Gastrocnemius medialis (tissue), 4 donors: ENCODE data around the gene DMRTC1B.
"Not testable (repeated sequence)": the region's sequence is repeated elsewhere in the genome, so short reads cannot be mapped to it uniquely, and the experiment has no call there.

Source experiments
- POLR2A ChIP-seq, 2 donors: fragments of 450-650 bp; IDR thresholded peaks; one replicate each; pipeline ENCODE4 v1.6.1; 2017; ENCODE audit warnings: antibody characterized with exemption in 2 of 2, mild to moderate bottlenecking in 2 of 2, moderate library complexity in 2 of 2
- TF ChIP-seq, protein P1 (sequence below), 5 experiments: fragments of 450-650 bp in 3 of 5; fragments of 200-600 bp in 2 of 5; sonication (generic) in 2 of 5; IDR thresholded peaks in 4 of 5; conservative IDR thresholded peaks in 1 of 5; 1 replicate in 4 of 5; 2 replicates in 1 of 5; pipeline ENCODE4 v1.5.1; 2016 to 2019; ENCODE audit warnings: antibody characterized with exemption in 5 of 5, mild to moderate bottlenecking in 3 of 5, moderate library complexity in 3 of 5

DNA sequence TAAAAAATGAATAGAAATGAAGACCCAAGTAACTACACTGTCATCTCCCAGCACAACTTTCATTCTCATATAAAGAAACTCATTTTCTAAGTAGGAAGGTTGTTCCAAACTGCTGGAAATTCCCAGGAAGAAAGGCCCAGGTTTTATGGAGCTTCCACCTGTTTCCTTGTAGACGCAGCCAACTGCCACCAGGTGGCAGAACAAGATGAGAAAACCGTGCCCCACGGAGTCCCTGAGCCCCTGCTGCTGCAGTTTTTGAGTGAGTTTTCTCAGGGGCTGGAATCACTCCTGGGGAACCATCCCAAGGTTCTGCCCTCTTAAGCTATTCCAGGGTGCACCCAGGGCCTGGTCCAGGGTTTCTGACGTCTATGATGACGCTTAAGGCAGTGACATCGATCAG is 7.3 kb downstream of the DMRTC1B start:
- not testable (repeated sequence) for TF ChIP-seq POLR2A (IDR thresholded peaks at IDR 0.05)
- TF ChIP-seq, protein P1, sequence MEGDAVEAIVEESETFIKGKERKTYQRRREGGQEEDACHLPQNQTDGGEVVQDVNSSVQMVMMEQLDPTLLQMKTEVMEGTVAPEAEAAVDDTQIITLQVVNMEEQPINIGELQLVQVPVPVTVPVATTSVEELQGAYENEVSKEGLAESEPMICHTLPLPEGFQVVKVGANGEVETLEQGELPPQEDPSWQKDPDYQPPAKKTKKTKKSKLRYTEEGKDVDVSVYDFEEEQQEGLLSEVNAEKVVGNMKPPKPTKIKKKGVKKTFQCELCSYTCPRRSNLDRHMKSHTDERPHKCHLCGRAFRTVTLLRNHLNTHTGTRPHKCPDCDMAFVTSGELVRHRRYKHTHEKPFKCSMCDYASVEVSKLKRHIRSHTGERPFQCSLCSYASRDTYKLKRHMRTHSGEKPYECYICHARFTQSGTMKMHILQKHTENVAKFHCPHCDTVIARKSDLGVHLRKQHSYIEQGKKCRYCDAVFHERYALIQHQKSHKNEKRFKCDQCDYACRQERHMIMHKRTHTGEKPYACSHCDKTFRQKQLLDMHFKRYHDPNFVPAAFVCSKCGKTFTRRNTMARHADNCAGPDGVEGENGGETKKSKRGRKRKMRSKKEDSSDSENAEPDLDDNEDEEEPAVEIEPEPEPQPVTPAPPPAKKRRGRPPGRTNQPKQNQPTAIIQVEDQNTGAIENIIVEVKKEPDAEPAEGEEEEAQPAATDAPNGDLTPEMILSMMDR (IDR thresholded peaks at IDR 0.05 in 4 of 5, conservative IDR thresholded peaks at IDR 0.05 in 1 of 5), result not testable (repeated sequence)
